ENCODE measurements around the gene LRRC7.

LRRC7 gene

GRCh38 chr1:69976896-69977295, 409.2 kb downstream of the LRRC7 start:
- DNase-seq (ENCODE audit: low read depth), result no peak

- no peak for DNase-seq (ENCODE audit: low read depth)
Observed at GRCh38 chr1:69982992-69983391, 415.3 kb downstream of the LRRC7 start.

DNA sequence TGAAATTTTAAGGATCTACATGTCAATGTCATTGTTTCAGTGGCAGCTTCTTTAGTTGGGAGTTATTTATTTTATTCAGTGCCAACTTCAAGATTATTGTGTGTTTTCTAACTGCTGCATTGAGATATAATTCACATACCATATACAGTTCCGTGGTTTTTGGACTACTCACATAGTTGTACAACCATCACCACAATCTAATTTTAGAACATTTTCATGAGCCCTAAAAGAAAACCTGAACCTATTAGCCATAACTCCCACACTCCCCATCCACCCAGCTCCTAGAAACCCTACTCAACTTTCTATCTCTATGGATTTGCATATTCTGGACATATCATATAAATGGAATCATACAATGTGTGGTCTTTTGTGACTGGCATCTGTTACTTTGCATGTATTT, 417.7 kb downstream of the LRRC7 start:
- DNase-seq (ENCODE audit: low read depth), result no peak

DNA sequence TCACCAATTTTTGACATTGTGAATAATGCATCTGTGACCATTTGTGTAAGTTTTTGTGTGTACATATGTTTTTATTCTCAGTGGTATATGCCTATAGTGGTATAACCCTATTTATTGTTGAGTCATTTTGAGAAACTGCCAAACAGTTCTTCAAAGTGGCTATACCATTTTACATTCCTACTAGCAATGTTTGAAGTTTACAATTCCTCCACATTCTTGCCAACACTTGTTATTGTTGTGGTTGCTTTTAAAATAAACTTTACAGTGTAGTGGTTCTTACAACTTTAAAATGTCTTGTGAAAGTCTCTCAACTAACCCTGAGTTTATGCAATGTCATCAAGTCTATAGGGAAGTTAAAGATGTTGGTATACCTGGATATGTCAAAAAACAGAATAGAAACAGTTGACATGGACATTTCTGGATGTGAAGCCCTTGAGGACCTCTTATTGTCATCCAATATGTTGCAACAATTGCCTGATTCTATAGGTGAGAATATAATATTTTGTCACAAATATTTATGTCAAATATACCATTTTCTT, 418.2 kb downstream of the LRRC7 start:
- no peak for DNase-seq (ENCODE audit: low read depth)

GRCh38 chr1:69987881-69988280, 420.2 kb downstream of the LRRC7 start:
- DNase-seq (ENCODE audit: low read depth), result no peak

DNA sequence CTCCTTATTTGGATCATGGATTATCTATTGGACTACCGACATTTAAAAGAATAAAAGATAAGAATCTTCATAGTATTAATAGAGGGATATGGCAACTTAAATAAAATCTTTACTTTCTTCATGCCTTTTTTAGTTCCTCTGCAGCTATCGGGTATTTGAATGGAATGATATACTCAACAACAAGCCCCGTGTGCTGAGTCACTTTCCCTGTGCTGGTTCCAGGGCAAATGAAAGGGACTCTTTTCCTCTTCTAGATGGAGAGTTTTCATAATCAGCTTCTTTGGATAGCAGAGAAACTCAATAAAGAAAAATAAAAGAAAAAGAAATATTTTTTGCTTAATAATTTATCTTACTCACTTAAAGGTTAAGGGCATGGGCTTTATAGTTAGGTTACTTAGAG, 423.9 kb downstream of the LRRC7 start:
- no peak for DNase-seq (ENCODE audit: low read depth)

DNA sequence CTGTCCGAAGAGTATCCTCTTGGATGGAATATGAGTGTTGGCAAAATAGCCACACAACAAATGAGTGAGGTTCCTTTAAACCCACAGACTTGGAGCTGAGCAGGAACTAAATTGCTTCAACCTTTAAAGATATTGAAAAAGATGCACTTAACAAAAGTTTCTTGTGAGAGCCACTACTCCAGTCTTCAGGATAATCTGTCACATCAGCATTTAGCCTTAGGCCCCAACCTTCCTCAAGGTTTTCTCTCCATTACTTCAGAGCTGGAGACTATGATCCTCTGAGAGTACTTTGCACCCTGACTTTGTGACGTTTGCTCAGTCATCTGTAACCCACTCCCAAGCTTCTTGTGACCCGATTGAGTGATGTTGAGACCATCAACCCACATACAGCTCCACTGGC, 424.9 kb downstream of the LRRC7 start:
- DNase-seq (ENCODE audit: low read depth), result no peak

DNA sequence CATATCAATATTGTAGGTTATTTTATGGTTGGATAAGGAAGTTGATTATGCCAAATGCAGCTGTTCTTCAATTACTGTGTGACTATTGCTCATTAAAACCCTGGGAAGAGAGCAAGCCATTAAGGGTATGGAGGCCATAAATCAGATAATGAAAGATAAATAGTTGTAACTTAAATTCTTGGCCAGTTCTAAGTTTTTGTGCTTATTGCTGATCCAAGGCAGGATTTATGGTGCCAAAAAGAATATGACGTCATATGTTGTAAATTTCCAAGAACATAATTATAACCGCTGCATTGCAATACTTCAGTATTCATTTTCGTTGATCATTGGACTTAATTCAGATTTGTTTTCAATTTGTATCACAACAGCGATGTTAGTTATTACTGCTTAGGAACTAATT, 426.1 kb downstream of the LRRC7 start:
- no peak for DNase-seq (ENCODE audit: low read depth)

DNA sequence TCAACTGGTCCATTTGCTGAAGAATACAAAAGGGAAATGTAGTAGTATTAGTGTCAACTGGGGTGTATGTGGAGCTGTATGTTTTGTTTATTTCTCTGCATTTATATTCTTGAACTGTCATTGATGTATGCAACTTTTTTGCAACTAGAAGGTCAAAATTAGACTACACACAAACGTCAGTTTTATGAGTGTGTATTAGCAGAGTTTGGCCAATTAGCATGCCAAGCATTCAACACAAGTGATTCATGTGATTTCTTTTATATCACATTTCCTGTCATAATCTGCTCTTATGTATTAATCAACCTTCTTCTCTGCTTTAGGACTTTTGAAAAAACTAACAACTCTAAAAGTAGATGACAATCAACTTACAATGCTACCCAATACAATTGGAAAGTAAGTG, 426.5 kb downstream of the LRRC7 start:
- no peak for DNase-seq (ENCODE audit: low read depth)

- no peak for DNase-seq (ENCODE audit: low read depth)
Observed at GRCh38 chr1:69998847-69999246, 431.1 kb downstream of the LRRC7 start.

- no peak for DNase-seq (ENCODE audit: low read depth)
Observed at GRCh38 chr1:70003211-70003908, 435.6 kb downstream of the LRRC7 start.

DNA sequence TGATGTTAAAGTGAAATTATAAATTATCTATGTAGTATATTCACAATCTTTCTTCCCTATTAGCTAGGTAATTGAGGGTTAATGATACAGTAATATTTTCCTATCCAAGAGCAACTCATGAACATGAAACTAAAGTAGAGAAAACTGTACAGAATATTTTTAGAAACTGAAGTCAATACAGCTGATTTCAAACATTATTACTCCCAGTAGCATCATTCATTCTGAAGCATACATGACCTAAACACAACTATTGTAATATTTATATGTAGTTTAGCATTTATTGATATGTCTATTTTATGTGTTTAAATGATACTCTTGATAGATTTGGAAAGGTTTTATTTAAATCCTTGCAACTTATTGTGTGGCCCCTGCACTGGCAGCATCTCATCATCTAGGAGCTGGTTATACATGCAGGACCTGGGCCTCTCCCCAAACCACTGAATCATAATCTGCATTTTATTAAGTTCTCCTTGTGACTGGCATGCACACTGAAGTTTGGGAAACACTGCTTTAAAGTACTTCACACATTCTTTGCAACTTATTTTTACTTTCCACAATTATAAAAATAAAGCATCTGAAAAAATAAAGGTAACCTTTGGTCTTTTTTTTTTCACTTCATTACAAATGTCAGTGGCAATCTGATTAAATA, 437.8 kb downstream of the LRRC7 start:
- no peak for DNase-seq (ENCODE audit: low read depth)

- no peak for DNase-seq (ENCODE audit: low read depth)
Observed at GRCh38 chr1:70008660-70009059, 440.9 kb downstream of the LRRC7 start.

- no peak for DNase-seq (ENCODE audit: low read depth)
Observed at GRCh38 chr1:70017770-70018169, 450.0 kb downstream of the LRRC7 start.

- no peak for DNase-seq (ENCODE audit: low read depth)
Observed at GRCh38 chr1:70024272-70024671, 456.6 kb downstream of the LRRC7 start.

DNA sequence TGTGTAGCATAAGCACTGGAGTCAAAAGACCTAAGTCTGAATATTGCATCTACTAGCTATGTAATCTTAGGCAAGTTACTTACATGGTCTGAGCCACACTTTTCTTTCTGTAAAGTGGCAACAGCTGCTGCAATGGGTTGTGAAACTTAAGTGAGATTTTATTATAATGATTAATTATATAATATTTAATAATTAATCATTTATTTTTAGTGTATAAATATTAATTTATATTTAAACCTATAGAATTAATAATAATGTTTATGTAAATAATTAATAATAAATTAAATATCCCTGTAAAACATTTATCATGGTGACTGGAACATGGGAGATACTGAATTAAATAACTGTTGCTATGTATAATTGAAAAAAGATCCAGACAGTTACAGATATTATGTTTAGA, 457.3 kb downstream of the LRRC7 start:
- no peak for DNase-seq (ENCODE audit: low read depth)

- no peak for DNase-seq (ENCODE audit: low read depth)
Observed at GRCh38 chr1:70025846-70026245, 458.1 kb downstream of the LRRC7 start.

- no peak for DNase-seq (ENCODE audit: low read depth)
Observed at GRCh38 chr1:70033266-70033873, 465.6 kb downstream of the LRRC7 start.

DNA sequence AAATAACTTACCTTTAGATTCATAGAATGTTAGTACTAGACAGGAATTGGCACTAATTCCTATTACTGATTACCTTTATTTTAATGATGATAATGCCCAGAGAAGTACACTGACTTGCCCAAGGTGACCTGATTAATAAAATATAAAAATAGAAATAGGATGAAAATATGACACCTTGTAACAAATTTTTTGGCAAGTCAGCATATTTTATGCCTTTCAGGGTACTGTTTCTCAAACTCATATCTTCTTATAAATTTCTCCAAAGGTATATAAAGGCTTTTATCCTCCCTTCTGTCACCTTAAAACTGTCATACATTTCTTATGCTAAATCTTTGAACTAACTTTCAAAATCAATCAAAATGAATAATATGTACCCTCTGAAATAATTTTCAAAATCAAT, 466.2 kb downstream of the LRRC7 start:
- DNase-seq (ENCODE audit: low read depth), result no peak

DNA sequence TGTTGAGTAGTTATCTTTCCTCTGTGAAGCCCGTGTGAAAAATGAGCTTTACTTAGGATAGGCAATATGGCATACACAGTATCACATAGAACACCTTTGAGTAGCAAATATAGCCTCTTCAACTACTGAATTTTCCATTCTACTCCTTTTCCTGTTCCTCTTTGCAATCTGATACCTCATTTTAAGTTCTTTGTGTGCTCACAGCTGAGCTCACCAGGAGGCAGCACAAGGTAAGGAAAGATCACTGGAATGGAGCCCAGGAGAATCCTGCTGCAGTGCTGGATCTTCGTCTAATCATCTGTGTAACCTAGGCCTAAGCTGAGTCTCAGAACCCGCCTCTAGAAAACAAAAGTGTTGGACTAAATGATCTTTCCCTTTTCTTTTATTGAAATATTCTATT, 466.7 kb downstream of the LRRC7 start:
- DNase-seq (ENCODE audit: low read depth), result no peak

GRCh38 chr1:70038025-70038424, 470.3 kb downstream of the LRRC7 start:
- DNase-seq (ENCODE audit: low read depth), result no peak

DNA sequence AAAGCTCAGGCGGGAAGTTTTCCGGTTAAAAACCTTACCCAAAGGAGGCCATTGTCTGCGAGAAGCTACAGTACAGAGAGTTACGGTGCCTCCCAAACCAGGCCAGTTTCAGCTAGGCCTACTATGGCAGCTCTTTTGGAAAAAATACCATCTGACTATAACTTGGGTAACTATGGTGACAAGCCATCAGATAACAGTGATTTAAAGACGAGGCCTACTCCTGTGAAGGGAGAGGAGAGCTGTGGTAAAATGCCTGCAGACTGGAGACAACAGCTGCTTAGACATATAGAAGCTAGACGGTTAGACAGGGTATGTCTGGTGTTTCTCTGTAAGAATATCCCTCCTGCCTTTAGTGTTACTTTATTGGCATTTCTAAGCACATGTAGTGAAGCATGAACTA, 471.8 kb downstream of the LRRC7 start:
- no peak for DNase-seq (ENCODE audit: low read depth)

- no peak for DNase-seq (ENCODE audit: low read depth)
Observed at GRCh38 chr1:70041317-70042045, 473.8 kb downstream of the LRRC7 start.
